ENCODE results near the gene PI3. TPM values are rescaled to one million over a fixed set of nuclear protein-coding genes. Genes with fewer than 3 reads are reported as not detected.

Gene PI3
- total RNA-seq, 1 donor from 2014 or later, result 9.2 TPM

GRCh38 chr20:45221076-45221475, 46.4 kb downstream of the PI3 start, which contains the start of gene SEMG2:
TSS of gene SEMG2 (plus strand) at chr20:45221373. CDS start at chr20:45221390, 17 bp downstream.
- Histone ChIP-seq H3K27ac (no peak within 1 kb of the TSS), H3K36me3 (no peaks in the 10 kb centered on the region), H3K4me1 (no peaks in the 10 kb centered on the region), H3K9me3 (no peaks in the 10 kb centered on the region), H3K27me3 (ENCODE audit: low read depth) (peaks cover 5% of the 10 kb centered on the region), H3K4me3 (no peak within 1 kb of the TSS)
- TF ChIP-seq CTCF (IDR thresholded peaks at IDR 0.05), result no peak
- intact Hi-C loops (cut with DNase I), result no loop called here
- DNase-seq (no peak), ATAC-seq (no peak)

- ATAC-seq (no peak), DNase-seq (no peak)
- H3K4me3 ChIP-seq, result no peak overlapping the region
- H3K9me3 ChIP-seq, result no peaks in the 10 kb centered on the region
- H3K36me3 ChIP-seq, result no peaks in the 10 kb centered on the region
- intact Hi-C loops (cut with DNase I), result no loop called here
- H3K4me1 ChIP-seq, result no peaks in the 10 kb centered on the region
- TF ChIP-seq CTCF (IDR thresholded peaks at IDR 0.05), result no peak
- no peak overlapping the region for H3K27ac ChIP-seq
- H3K27me3 ChIP-seq (ENCODE audit: low read depth), result peaks cover 5% of the 10 kb centered on the region
Observed at GRCh38 chr20:45223136-45223535, 48.4 kb downstream of the PI3 start.

Other genes starting within 250 kb of the PI3 start
- gene TOMM34, start 214.5 kb upstream of the PI3 start, total RNA-seq, result 12.8 TPM
- 73.4 TPM for gene STK4, start 208.4 kb upstream of the PI3 start, total RNA-seq
- 3.5 TPM for gene KCNS1, start 73.8 kb upstream of the PI3 start, total RNA-seq
- gene WFDC5, start 59.7 kb upstream of the PI3 start, total RNA-seq, result 1.6 TPM
- gene WFDC12, start 50.4 kb upstream of the PI3 start, total RNA-seq, result 3.9 TPM
- gene SEMG1, start 32.1 kb downstream of the PI3 start, total RNA-seq, result not detected
- gene SEMG2, start 46.5 kb downstream of the PI3 start, total RNA-seq, result not detected
- gene SLPI, start 79.7 kb downstream of the PI3 start, total RNA-seq, result 1,714 TPM
- not detected for gene RBPJL, start 131.9 kb downstream of the PI3 start, total RNA-seq
- not detected for gene MATN4, start 133.4 kb downstream of the PI3 start, total RNA-seq
- gene SDC4, start 173.5 kb downstream of the PI3 start, total RNA-seq, result 259 TPM
- gene SYS1, start 188.3 kb downstream of the PI3 start, total RNA-seq, result 69.3 TPM
- not detected for gene TP53TG5, start 203.4 kb downstream of the PI3 start, total RNA-seq
- gene DBNDD2, start 233.4 kb downstream of the PI3 start, total RNA-seq, result 82.2 TPM
- 78.7 TPM for gene PIGT, start 241.2 kb downstream of the PI3 start, total RNA-seq

Data from lower lobe of right lung (tissue), 2 donors.